ENCODE measurements around the gene ECEL1.

DNA sequence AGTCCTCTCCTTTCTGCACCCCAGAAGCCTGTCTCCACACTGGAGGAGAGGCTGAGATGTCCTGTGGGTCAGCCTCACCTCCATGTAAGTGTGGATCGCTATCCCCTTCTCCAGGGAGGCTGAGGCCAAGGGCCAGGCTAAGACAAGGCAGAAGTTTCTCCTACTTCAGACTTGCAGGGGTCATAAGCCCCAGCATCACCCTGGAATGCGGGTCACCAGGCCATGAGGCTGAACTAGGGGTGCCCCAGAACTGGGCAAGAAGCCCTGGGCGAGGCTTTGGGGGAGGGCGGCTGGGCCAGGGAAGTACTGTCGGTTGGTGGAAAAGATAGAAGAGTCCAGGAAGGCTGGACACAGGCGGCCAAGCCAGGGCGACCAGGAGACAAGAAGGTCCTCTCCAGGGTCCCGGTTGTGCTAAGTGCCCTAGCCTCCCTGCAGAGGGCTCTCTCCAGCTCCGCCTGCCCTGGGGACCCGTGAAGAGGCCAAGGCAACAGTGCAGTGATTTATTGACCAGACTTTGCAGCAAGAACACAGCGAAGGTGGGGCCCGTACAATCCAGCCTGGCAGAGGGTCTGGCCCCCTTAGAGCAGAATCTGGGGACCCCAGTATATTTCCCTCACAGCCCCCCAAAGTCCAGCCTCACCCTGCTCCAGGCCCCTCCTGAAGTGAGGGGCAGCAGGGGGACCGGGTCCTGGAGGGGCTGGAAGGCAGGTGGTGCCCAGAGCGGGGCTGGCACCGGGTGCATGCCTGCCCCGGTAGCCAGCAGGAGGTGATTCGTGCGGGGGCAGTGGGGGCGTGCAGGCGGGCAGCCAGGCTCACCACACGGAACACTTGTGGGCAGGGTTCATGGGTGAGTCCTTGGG, 8.1 kb downstream of the ECEL1 start:
- TF ChIP-seq FOXA1 (IDR thresholded peaks at IDR 0.05): no peak
- TF ChIP-seq ARNT (IDR thresholded peaks at IDR 0.05): no peak
- no peak for TF ChIP-seq NFRKB (IDR thresholded peaks at IDR 0.05)
- TF ChIP-seq SP1 (IDR thresholded peaks at IDR 0.05): no peak
- TF ChIP-seq ELF4 (IDR thresholded peaks at IDR 0.05): no peak
- no peak for TF ChIP-seq BHLHE40 (IDR thresholded peaks at IDR 0.05; ENCODE audit: borderline replicate concordance)
- TF ChIP-seq ZNF384 (IDR thresholded peaks at IDR 0.05): no peak
- TF ChIP-seq TARDBP (IDR thresholded peaks at IDR 0.05): no peak
- no peak for TF ChIP-seq SUZ12 (IDR thresholded peaks at IDR 0.05)
- TF ChIP-seq L3MBTL2 (conservative IDR thresholded peaks at IDR 0.05): no peak
- TF ChIP-seq, protein P1, sequence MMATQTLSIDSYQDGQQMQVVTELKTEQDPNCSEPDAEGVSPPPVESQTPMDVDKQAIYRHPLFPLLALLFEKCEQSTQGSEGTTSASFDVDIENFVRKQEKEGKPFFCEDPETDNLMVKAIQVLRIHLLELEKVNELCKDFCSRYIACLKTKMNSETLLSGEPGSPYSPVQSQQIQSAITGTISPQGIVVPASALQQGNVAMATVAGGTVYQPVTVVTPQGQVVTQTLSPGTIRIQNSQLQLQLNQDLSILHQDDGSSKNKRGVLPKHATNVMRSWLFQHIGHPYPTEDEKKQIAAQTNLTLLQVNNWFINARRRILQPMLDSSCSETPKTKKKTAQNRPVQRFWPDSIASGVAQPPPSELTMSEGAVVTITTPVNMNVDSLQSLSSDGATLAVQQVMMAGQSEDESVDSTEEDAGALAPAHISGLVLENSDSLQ (IDR thresholded peaks at IDR 0.05): no peak
- no peak for TF ChIP-seq FOXK2 (IDR thresholded peaks at IDR 0.05)
